ENCODE data around the gene ATP6V0A4.

Gene ATP6V0A4

DNA sequence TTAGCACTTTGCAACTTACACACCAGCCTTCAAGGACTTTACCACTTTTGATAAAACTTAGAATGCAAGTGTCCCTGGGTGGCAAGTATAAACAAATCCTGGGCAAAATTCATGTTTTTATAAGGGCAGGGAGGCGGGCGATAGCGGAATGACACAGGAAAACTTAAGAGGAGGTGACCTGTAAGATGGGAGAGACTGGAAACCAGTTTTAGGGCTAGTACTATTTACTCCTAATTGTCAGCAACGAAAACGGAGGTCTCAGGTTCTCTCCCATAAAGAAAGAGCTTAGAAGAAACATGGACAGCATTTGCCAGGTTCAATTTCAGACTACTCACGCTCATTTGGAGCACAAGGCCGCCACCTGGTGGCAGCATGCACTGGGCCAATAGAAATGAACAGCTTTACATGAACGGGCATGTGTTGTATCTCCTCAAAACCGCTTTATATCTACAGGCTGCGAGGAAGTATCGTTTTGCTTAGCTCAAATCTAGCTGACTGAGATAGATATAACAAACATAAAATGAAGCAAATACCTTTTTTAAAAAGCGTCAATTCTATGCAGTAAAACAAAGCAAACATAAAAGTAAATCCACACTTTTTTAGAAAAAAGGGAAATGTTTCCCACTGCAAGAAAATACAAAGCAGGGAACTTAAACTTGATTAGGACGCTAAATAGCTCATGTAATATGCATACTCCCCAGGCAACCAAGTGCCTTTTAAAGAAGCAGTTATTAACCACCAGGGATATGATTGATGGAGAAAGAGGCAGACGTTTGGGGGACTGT is 59.3 kb downstream of the ATP6V0A4 start:
- TF ChIP-seq SIN3A (IDR thresholded peaks at IDR 0.05; ENCODE audit: borderline replicate concordance, insufficient read depth, low read length) (no peak), FOXP2 (optimal IDR thresholded peaks at IDR 0.05; ENCODE audit: borderline replicate concordance, extremely low read depth, extremely low read length, insufficient read depth) (no peak), TAF1 (IDR thresholded peaks at IDR 0.05; ENCODE audit: borderline replicate concordance, insufficient read depth, low read length) (no peak), POLR2AphosphoS5 (IDR thresholded peaks at IDR 0.05; ENCODE audit: low read depth, low read length) (no peak)
- TF ChIP-seq, protein P1, sequence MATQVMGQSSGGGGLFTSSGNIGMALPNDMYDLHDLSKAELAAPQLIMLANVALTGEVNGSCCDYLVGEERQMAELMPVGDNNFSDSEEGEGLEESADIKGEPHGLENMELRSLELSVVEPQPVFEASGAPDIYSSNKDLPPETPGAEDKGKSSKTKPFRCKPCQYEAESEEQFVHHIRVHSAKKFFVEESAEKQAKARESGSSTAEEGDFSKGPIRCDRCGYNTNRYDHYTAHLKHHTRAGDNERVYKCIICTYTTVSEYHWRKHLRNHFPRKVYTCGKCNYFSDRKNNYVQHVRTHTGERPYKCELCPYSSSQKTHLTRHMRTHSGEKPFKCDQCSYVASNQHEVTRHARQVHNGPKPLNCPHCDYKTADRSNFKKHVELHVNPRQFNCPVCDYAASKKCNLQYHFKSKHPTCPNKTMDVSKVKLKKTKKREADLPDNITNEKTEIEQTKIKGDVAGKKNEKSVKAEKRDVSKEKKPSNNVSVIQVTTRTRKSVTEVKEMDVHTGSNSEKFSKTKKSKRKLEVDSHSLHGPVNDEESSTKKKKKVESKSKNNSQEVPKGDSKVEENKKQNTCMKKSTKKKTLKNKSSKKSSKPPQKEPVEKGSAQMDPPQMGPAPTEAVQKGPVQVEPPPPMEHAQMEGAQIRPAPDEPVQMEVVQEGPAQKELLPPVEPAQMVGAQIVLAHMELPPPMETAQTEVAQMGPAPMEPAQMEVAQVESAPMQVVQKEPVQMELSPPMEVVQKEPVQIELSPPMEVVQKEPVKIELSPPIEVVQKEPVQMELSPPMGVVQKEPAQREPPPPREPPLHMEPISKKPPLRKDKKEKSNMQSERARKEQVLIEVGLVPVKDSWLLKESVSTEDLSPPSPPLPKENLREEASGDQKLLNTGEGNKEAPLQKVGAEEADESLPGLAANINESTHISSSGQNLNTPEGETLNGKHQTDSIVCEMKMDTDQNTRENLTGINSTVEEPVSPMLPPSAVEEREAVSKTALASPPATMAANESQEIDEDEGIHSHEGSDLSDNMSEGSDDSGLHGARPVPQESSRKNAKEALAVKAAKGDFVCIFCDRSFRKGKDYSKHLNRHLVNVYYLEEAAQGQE (IDR thresholded peaks at IDR 0.05; ENCODE audit: insufficient read depth in 1 of 2, low read depth in 2 of 2, low read length in 2 of 2), result no peak

DNA sequence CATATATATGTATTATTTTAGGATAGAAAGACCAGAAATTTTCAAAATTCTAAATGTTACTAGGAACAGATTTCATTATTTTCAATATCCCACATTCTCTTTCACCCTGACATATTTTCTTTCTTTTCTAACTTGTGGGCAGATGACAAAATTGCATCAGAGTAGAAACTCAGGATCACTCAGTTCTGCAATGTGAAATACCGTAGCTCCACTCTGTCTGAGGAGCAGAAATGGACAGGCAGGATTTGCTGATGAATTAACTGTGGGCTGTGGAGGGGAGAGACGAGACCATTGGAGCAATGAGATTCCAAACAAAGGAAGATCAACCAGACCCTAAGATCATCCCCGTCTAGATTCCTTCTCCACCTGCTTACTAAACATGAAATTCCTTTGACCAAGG is 59.9 kb downstream of the ATP6V0A4 start:
- no peak for TF ChIP-seq SIN3A (IDR thresholded peaks at IDR 0.05; ENCODE audit: borderline replicate concordance, insufficient read depth, low read length)

DNA sequence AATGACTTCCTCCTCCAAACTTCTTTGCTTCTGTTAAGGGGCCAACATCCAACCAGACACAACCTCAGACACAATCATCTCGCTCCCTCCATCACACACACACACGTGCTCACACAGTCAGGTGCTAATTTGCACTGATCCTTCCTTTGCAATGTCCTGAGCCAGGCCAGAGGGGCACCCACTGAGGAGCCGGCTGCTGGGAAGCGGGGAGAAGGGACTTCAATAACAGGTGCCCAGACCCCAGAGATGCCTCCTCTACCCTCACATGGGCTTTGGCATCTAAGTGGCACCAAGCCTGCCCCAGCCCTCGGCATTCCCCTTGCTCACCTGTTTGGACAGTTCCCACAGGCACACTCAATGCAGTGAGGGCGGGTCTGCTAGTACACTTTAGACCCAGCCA is 62.6 kb downstream of the ATP6V0A4 start:
- TF ChIP-seq FOXP2 (optimal IDR thresholded peaks at IDR 0.05; ENCODE audit: borderline replicate concordance, extremely low read depth, extremely low read length, insufficient read depth) (no peak), POLR2AphosphoS5 (IDR thresholded peaks at IDR 0.05; ENCODE audit: low read depth, low read length) (no peak), TAF1 (IDR thresholded peaks at IDR 0.05; ENCODE audit: borderline replicate concordance, insufficient read depth, low read length) (no peak), SIN3A (IDR thresholded peaks at IDR 0.05; ENCODE audit: borderline replicate concordance, insufficient read depth, low read length) (no peak)
- TF ChIP-seq, protein P1 (IDR thresholded peaks at IDR 0.05; ENCODE audit: insufficient read depth in 1 of 2, low read depth in 2 of 2, low read length in 2 of 2), result no peak

DNA sequence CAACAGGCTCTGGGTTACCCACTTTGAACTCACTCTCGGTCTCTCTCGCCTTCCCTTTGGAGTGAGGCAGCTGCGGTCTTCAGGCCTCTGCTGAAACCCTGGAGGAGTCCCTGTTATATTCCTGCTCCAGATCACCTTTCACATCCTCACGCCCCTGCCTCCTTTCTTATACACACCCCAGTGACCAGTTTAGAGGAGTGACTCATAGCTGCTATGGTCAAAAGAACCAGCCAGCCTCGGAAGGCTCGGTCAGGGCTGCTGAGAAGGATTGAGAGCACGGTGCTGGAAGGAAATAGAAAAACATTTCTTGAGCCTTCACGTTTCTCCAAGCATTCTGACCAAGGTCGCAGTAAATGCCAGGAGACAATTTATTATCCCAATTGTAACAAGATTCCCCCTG is 68.6 kb downstream of the ATP6V0A4 start:
- no peak for TF ChIP-seq SIN3A (IDR thresholded peaks at IDR 0.05; ENCODE audit: borderline replicate concordance, insufficient read depth, low read length)
- no peak for TF ChIP-seq FOXP2 (optimal IDR thresholded peaks at IDR 0.05; ENCODE audit: borderline replicate concordance, extremely low read depth, extremely low read length, insufficient read depth)
- TF ChIP-seq TAF1 (IDR thresholded peaks at IDR 0.05; ENCODE audit: borderline replicate concordance, insufficient read depth, low read length), result no peak
- no peak for TF ChIP-seq POLR2AphosphoS5 (IDR thresholded peaks at IDR 0.05; ENCODE audit: low read depth, low read length)
- TF ChIP-seq, protein P1 (IDR thresholded peaks at IDR 0.05; ENCODE audit: insufficient read depth in 1 of 2, low read depth in 2 of 2, low read length in 2 of 2), result no peak

DNA sequence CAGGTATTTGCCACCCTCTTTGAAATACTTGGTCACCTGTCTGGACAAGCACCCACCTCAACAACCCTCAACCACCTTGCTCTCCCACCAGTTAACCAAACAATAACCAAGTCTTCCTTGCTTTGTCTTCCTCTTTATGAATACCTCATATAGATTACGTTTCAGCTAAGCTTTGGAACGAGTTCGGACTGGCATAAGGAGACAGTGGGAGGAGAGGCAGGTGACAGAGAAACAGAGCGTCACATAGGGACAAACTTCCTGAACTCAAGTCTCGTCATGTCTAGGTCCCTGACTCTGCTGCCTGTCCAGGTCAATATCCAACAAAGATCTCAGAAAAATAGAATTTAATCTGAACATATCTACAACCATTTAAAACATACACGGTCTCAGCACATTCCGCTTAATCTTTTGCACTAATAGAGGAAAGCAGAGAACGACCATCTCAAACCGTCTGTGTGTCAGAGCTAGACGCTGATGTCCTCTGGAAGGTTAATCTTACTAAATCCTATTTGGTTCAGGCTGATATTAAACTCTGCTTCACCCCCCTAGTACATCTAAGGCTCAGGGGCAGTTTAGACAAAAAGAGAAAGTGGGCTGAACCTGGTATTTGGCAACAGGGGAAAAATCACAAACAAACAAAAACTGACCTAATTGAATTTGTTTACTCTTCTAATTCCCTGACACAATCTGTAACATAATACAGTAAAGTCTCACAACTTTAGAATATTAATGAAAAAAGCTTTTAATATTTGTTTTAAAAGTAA is 70.5 kb downstream of the ATP6V0A4 start:
- TF ChIP-seq, protein P1 (IDR thresholded peaks at IDR 0.05; ENCODE audit: insufficient read depth in 1 of 2, low read depth in 2 of 2, low read length in 2 of 2), result no peak
- no peak for TF ChIP-seq SIN3A (IDR thresholded peaks at IDR 0.05; ENCODE audit: borderline replicate concordance, insufficient read depth, low read length)
- no peak for TF ChIP-seq FOXP2 (optimal IDR thresholded peaks at IDR 0.05; ENCODE audit: borderline replicate concordance, extremely low read depth, extremely low read length, insufficient read depth)
- no peak for TF ChIP-seq TAF1 (IDR thresholded peaks at IDR 0.05; ENCODE audit: borderline replicate concordance, insufficient read depth, low read length)
- no peak for TF ChIP-seq POLR2AphosphoS5 (IDR thresholded peaks at IDR 0.05; ENCODE audit: low read depth, low read length)
